Measurements from ENCODE around the gene ZFYVE1. TPM values are rescaled to one million over a fixed set of nuclear protein-coding genes. Genes with fewer than 3 reads are reported as not detected.
"Not testable (repeated sequence)": the region's sequence is repeated elsewhere in the genome, so short reads cannot be mapped to it uniquely, and the experiment has no call there.

The ZFYVE1 gene
- total RNA-seq, 1 experiment from 2014 or later = 14.2 TPM

DNA sequence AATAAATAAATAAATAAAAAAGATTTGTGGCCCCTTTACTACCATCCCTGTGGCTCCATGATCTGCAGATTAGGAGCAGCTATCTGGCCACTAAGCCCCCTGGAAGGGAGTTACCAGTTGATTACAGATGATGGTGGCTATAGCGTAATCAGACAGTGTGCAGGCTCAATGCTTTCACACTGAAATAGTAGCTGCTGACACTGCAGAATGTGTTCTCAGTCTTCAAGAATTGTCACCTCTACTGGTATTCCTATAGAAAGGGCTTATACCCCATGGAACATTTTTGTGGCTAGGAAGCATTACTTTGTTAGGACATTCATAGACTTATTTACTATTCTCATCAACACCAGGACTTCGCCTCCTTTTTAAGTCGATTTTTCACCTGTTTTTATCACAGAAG lies 69.7 kb downstream of the ZFYVE1 start:
- Histone ChIP-seq H3K56ac (ENCODE audit: insufficient read length, low read depth, low read length) (no peak overlapping the region), H3K79me2 (ENCODE audit: insufficient read depth, low read length) (no peaks in the 10 kb centered on the region), H2BK12ac (ENCODE audit: insufficient read length, low read depth, low read length) (no peak overlapping the region), H2AFZ (ENCODE audit: low read length) (no peak overlapping the region), H3K27me3 (ENCODE audit: insufficient read depth, low read length) (no peaks in the 10 kb centered on the region), H4K20me1 (ENCODE audit: control insufficient read depth, insufficient read depth, insufficient read length) (no peaks in the 10 kb centered on the region), H3K79me1 (ENCODE audit: insufficient read depth, low read depth, low read length, poor library complexity, severe bottlenecking) (no peaks in the 10 kb centered on the region), H4K5ac (ENCODE audit: insufficient read length, low read depth, low read length) (no peak overlapping the region), H4K91ac (ENCODE audit: insufficient read length, low read depth, low read length) (no peak overlapping the region), H4K8ac (replicated peaks; ENCODE audit: insufficient read length, low read depth, low read length) (no peak overlapping the region), H3K18ac (ENCODE audit: insufficient read length, low read depth, low read length) (no peak overlapping the region), H3K9ac (ENCODE audit: extremely low read depth, insufficient read length, low read length) (no peak overlapping the region), H2BK120ac (ENCODE audit: low read depth, low read length, poor library complexity, severe bottlenecking) (no peak overlapping the region), H3K14ac (ENCODE audit: insufficient read depth, low read length) (no peak overlapping the region), H3K4me2 (ENCODE audit: insufficient read depth, insufficient read length, low read length) (no peak overlapping the region), H3K4ac (ENCODE audit: low read depth, low read length) (no peak overlapping the region), H3K23me2 (ENCODE audit: insufficient read length, low read depth, low read length, poor library complexity, severe bottlenecking) (no peaks in the 10 kb centered on the region), H3K9me3 (ENCODE audit: control insufficient read depth, low read depth, low read length) (no peaks in the 10 kb centered on the region), H2BK15ac (ENCODE audit: low read depth, low read length) (no peak overlapping the region), H2BK20ac (ENCODE audit: low read depth, low read length, poor library complexity, severe bottlenecking) (no peak overlapping the region), H2AK5ac (ENCODE audit: insufficient read length, low read length) (no peak overlapping the region), H3K27ac (ENCODE audit: insufficient read length, low read depth, low read length) (no peak overlapping the region), H2BK5ac (ENCODE audit: insufficient read length, low read length) (no peak overlapping the region), H3T11ph (ENCODE audit: low read length) (no peak overlapping the region), H3K23ac (ENCODE audit: insufficient read length, low read depth, low read length) (no peak overlapping the region), H3K4me1 (ENCODE audit: insufficient read depth, low read length) (no peaks in the 10 kb centered on the region)
- no peak for DNase-seq
- TF ChIP-seq, protein P1, sequence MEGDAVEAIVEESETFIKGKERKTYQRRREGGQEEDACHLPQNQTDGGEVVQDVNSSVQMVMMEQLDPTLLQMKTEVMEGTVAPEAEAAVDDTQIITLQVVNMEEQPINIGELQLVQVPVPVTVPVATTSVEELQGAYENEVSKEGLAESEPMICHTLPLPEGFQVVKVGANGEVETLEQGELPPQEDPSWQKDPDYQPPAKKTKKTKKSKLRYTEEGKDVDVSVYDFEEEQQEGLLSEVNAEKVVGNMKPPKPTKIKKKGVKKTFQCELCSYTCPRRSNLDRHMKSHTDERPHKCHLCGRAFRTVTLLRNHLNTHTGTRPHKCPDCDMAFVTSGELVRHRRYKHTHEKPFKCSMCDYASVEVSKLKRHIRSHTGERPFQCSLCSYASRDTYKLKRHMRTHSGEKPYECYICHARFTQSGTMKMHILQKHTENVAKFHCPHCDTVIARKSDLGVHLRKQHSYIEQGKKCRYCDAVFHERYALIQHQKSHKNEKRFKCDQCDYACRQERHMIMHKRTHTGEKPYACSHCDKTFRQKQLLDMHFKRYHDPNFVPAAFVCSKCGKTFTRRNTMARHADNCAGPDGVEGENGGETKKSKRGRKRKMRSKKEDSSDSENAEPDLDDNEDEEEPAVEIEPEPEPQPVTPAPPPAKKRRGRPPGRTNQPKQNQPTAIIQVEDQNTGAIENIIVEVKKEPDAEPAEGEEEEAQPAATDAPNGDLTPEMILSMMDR (conservative IDR thresholded peaks at IDR 0.05) = no peak
- no peak overlapping the region for H3K4me3 Mint-ChIP-seq
- no peak overlapping the region for H3K27ac Mint-ChIP-seq
- no CpG with 5 or more reads among the region's 3 CpGs for WGBS (ENCODE audit: extremely low coverage, insufficient read length, low lambda C conversion rate)
- no peaks in the 10 kb centered on the region for H3K4me1 Mint-ChIP-seq
- no peaks in the 10 kb centered on the region for H3K27me3 Mint-ChIP-seq (ENCODE audit: low read depth)
- no peaks in the 10 kb centered on the region for H3K9me3 Mint-ChIP-seq
- H3K36me3 Mint-ChIP-seq (ENCODE audit: insufficient read depth in 1 of 3, low read depth in 3 of 3) = peaks cover 7 to 73% (median 26%) of the 10 kb centered on the region in 3 experiments

DNA sequence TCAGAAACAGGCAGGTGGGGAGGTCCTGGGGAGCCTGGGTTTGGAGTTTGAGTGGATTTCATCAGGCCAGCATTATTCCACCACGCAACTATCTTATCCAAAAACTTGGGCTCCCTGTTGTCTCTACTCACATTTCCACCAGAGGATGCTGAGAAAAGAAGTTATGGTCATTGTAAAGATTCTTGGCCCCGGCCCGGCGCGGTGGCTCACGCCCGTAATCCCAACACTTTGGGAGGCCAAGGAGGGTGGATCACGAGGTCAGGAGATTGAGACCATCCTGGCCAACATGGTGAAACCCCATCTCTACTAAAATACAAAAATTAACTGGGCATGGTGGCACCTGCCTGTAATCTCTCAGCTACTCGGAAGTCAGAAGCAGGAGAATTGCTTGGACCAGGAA lies 70.2 kb downstream of the ZFYVE1 start:
- H3K18ac ChIP-seq (ENCODE audit: insufficient read length, low read depth, low read length); H3K14ac ChIP-seq (ENCODE audit: insufficient read depth, low read length); H2AK5ac ChIP-seq (ENCODE audit: insufficient read length, low read length); H3K23ac ChIP-seq (ENCODE audit: insufficient read length, low read depth, low read length); H3K9me3 Mint-ChIP-seq; H3K79me2 ChIP-seq (ENCODE audit: insufficient read depth, low read length); H4K8ac ChIP-seq (replicated peaks; ENCODE audit: insufficient read length, low read depth, low read length); H3K9me3 ChIP-seq (ENCODE audit: control insufficient read depth, low read depth, low read length); H4K91ac ChIP-seq (ENCODE audit: insufficient read length, low read depth, low read length); H3K79me1 ChIP-seq (ENCODE audit: insufficient read depth, low read depth, low read length, poor library complexity, severe bottlenecking); H2BK120ac ChIP-seq (ENCODE audit: low read depth, low read length, poor library complexity, severe bottlenecking); H3T11ph ChIP-seq (ENCODE audit: low read length); DNase-seq; H3K27me3 ChIP-seq (ENCODE audit: insufficient read depth, low read length); H4K20me1 ChIP-seq (ENCODE audit: control insufficient read depth, insufficient read depth, insufficient read length); H2BK15ac ChIP-seq (ENCODE audit: low read depth, low read length); H2BK12ac ChIP-seq (ENCODE audit: insufficient read length, low read depth, low read length); H3K23me2 ChIP-seq (ENCODE audit: insufficient read length, low read depth, low read length, poor library complexity, severe bottlenecking); H3K4me2 ChIP-seq (ENCODE audit: insufficient read depth, insufficient read length, low read length); H3K9ac ChIP-seq (ENCODE audit: extremely low read depth, insufficient read length, low read length); H2AFZ ChIP-seq (ENCODE audit: low read length); H3K4me1 Mint-ChIP-seq; H3K4me1 ChIP-seq (ENCODE audit: insufficient read depth, low read length); H4K5ac ChIP-seq (ENCODE audit: insufficient read length, low read depth, low read length); H2BK20ac ChIP-seq (ENCODE audit: low read depth, low read length, poor library complexity, severe bottlenecking); H2BK5ac ChIP-seq (ENCODE audit: insufficient read length, low read length); H3K27ac Mint-ChIP-seq; H3K27me3 Mint-ChIP-seq (ENCODE audit: low read depth); H3K56ac ChIP-seq (ENCODE audit: insufficient read length, low read depth, low read length); H3K27ac ChIP-seq (ENCODE audit: insufficient read length, low read depth, low read length); H3K4ac ChIP-seq (ENCODE audit: low read depth, low read length); H3K4me3 Mint-ChIP-seq: not testable (repeated sequence)
- peaks cover 7 to 74% (median 30%) of the 10 kb centered on the region in 3 experiments for H3K36me3 Mint-ChIP-seq (ENCODE audit: insufficient read depth in 1 of 3, low read depth in 3 of 3)
- no CpG with 5 or more reads among the region's 9 CpGs for WGBS (ENCODE audit: extremely low coverage, insufficient read length, low lambda C conversion rate)
